ENCODE data around the gene ARFGEF3. TPM values are rescaled to one million over a fixed set of nuclear protein-coding genes. Genes with fewer than 3 reads are reported as not detected.

The ARFGEF3 gene
- total RNA-seq, 4 donors from 2014 or later, result 6.7 to 17.1 (median 13.2) TPM

GRCh38 chr6:138188278-138188941, 26.7 kb downstream of the ARFGEF3 start:
- peak; percentile 29 for DNase-seq
- Histone ChIP-seq H3K4me1 (peaks cover 0 to 19% (median 6%) of the 10 kb centered on the region in 4 donors), H3K27me3 (no peaks in the 10 kb centered on the region), H3K27ac (peak overlapping the region; percentile 62 to 76 (median 64)), H3K36me3 (no peaks in the 10 kb centered on the region), H3K4me3 (no peak overlapping the region), H3K9me3 (no peaks in the 10 kb centered on the region)
- in situ Hi-C loops (cut with MboI; ENCODE audit: low pct_ligation_motif_present in 1 of 4, low pct_unique_long_range_greater_than_20kb in 1 of 4, low sequenced_read_pairs in 3 of 4), result no loop called here
- 0 to 25% methylated on average over 1 to 5 of the region's 5 CpGs for WGBS, 2 donors (ENCODE audit: low coverage in 1 of 2)
- intact Hi-C loops (cut with DNase I; ENCODE audit: low total_unique reads), result no loop called here
- TF ChIP-seq POLR2AphosphoS5 (IDR thresholded peaks at IDR 0.05) (peak in 2 of 3 donors; percentile 26 to 49), EP300 (IDR thresholded peaks at IDR 0.05; ENCODE audit: low read depth) (no peak)

DNA sequence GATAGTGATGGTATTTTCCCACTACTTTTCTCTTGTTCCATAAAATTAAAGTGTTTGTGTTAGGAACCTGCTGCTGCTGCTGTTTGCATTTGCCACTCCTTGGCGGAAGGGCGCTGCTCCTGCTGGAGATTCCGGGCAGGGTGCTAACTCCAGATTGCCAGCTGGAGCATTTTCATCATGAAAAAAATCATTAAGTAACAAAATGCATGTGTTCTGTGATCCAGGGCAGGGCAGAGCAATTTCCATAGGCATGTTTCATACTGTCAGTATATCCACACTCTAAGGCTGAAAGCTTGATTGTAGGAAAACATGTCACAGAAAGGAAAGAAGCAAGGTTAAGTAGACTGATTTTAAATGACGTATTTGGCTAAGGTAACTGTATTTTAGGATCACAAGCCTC, 32.5 kb downstream of the ARFGEF3 start:
- no peaks in the 10 kb centered on the region for H3K36me3 ChIP-seq
- peaks cover 0 to 24% (median 11%) of the 10 kb centered on the region in 4 donors for H3K4me1 ChIP-seq
- intact Hi-C loops (cut with DNase I; ENCODE audit: low total_unique reads), result no loop called here
- peak; percentile 76 for DNase-seq
- no peak overlapping the region for H3K4me3 ChIP-seq
- in situ Hi-C loops (cut with MboI; ENCODE audit: low pct_ligation_motif_present in 1 of 4, low pct_unique_long_range_greater_than_20kb in 1 of 4, low sequenced_read_pairs in 3 of 4), result no loop called here
- peak overlapping the region; percentile 66 to 74 (median 70) for H3K27ac ChIP-seq
- TF ChIP-seq CTCF (IDR thresholded peaks at IDR 0.05) (peak in 2 of 5 experiments; percentile 23), POLR2AphosphoS5 (IDR thresholded peaks at IDR 0.05) (peak in 1 of 3 donors; percentile 37), POLR2A (IDR thresholded peaks at IDR 0.05) (no peak), EP300 (IDR thresholded peaks at IDR 0.05; ENCODE audit: low read depth) (no peak)
- no peaks in the 10 kb centered on the region for H3K27me3 ChIP-seq
- no peaks in the 10 kb centered on the region for H3K9me3 ChIP-seq
- 33 to 41% methylated on average over 1 to 4 of the region's 4 CpGs for WGBS, 2 donors (ENCODE audit: low coverage in 1 of 2)

GRCh38 chr6:138196122-138196738, 34.5 kb downstream of the ARFGEF3 start:
- no peak for DNase-seq
- Histone ChIP-seq H3K27me3 (no peaks in the 10 kb centered on the region), H3K36me3 (no peaks in the 10 kb centered on the region), H3K4me3 (no peak overlapping the region), H3K9me3 (no peaks in the 10 kb centered on the region), H3K27ac (peak overlapping the region in 2 of 4 donors; percentile 17 to 68), H3K4me1 (peaks cover 0 to 17% (median 10%) of the 10 kb centered on the region in 4 donors)
- in situ Hi-C loops (cut with MboI; ENCODE audit: low pct_ligation_motif_present in 1 of 4, low pct_unique_long_range_greater_than_20kb in 1 of 4, low sequenced_read_pairs in 3 of 4) (no loop called here), intact Hi-C loops (cut with DNase I; ENCODE audit: low total_unique reads) (no loop called here)
- 57% methylated on average over 3 of the region's 3 CpGs for WGBS, 2 donors (ENCODE audit: low coverage in 1 of 2)
- TF ChIP-seq POLR2AphosphoS5 (IDR thresholded peaks at IDR 0.05) (no peak), EP300 (IDR thresholded peaks at IDR 0.05; ENCODE audit: low read depth) (no peak), CTCF (IDR thresholded peaks at IDR 0.05) (no peak), POLR2A (IDR thresholded peaks at IDR 0.05) (no peak)

GRCh38 chr6:138197570-138197969, 35.8 kb downstream of the ARFGEF3 start:
- H3K27me3 ChIP-seq, result no peaks in the 10 kb centered on the region
- intact Hi-C loops (cut with DNase I; ENCODE audit: low total_unique reads) (no loop called here), in situ Hi-C loops (cut with MboI; ENCODE audit: low pct_ligation_motif_present in 1 of 4, low pct_unique_long_range_greater_than_20kb in 1 of 4, low sequenced_read_pairs in 3 of 4) (no loop called here)
- H3K27ac ChIP-seq, result no peak overlapping the region
- no peak for DNase-seq
- H3K4me1 ChIP-seq, result peaks cover 0 to 17% (median 10%) of the 10 kb centered on the region in 4 donors
- no peaks in the 10 kb centered on the region for H3K36me3 ChIP-seq
- TF ChIP-seq POLR2AphosphoS5 (IDR thresholded peaks at IDR 0.05) (no peak), EP300 (IDR thresholded peaks at IDR 0.05; ENCODE audit: low read depth) (no peak), CTCF (IDR thresholded peaks at IDR 0.05) (no peak), POLR2A (IDR thresholded peaks at IDR 0.05) (no peak)
- no peaks in the 10 kb centered on the region for H3K9me3 ChIP-seq
- 93 to 100% methylated on average over 1 to 7 of the region's 7 CpGs for WGBS, 2 donors (ENCODE audit: low coverage in 1 of 2)
- H3K4me3 ChIP-seq, result no peak overlapping the region
